ENCODE results near the gene MYO1D. TPM values are rescaled to one million over a fixed set of nuclear protein-coding genes. Genes with fewer than 3 reads are reported as not detected.
A peak's percentile ranks its signal among the peaks of the same experiment; 100 is the strongest.

The MYO1D gene
- total and polyA plus RNA-seq, 5 donors from 2014 or later, result 1.5 to 8.2 (median 2.7) TPM

- no peaks in the 10 kb centered on the region for H3K36me3 ChIP-seq (ENCODE audit: control insufficient read depth, insufficient read depth, low read length)
- peak overlapping the region in 1 of 3 donors; percentile 21 for H3K27ac Mint-ChIP-seq
- no peaks in the 10 kb centered on the region for H3K9me3 Mint-ChIP-seq
- peak overlapping the region in 1 of 4 donors; percentile 43 for H3K4me3 Mint-ChIP-seq
- H3K27ac ChIP-seq (ENCODE audit: insufficient read depth, low read length, poor library complexity, severe bottlenecking), result no peak overlapping the region
- H3K4me1 Mint-ChIP-seq, result peaks cover 0 to 7% (median 6%) of the 10 kb centered on the region in 4 donors
- H3K27me3 ChIP-seq (ENCODE audit: control insufficient read depth, insufficient read depth, low read length), result no peaks in the 10 kb centered on the region
- no peak overlapping the region for H3K4me3 ChIP-seq (ENCODE audit: low read depth, low read length)
- H3K27me3 Mint-ChIP-seq, result peaks cover 11% of the 10 kb centered on the region
- no peaks in the 10 kb centered on the region for H3K9me3 ChIP-seq (ENCODE audit: control insufficient read depth in 2 of 2, low read length in 2 of 2)
- DNase-seq, result no peak
- no peak for ATAC-seq (ENCODE audit: low read depth in 2 of 2)
- H3K4me1 ChIP-seq (ENCODE audit: control insufficient read depth, insufficient read depth, low read length, poor library complexity, severe bottlenecking), result peaks cover 4% of the 10 kb centered on the region
- no peaks in the 10 kb centered on the region for H3K36me3 Mint-ChIP-seq
Observed at GRCh38 chr17:32833526-32833925, 43.4 kb downstream of the MYO1D start.

- Mint-ChIP-seq H3K27me3 (peaks cover 12% of the 10 kb centered on the region), H3K36me3 (no peaks in the 10 kb centered on the region), H3K4me1 (peaks cover 0 to 8% (median 7%) of the 10 kb centered on the region in 4 donors), H3K9me3 (no peaks in the 10 kb centered on the region), H3K4me3 (no peak overlapping the region), H3K27ac (no peak overlapping the region)
- H3K36me3 ChIP-seq (ENCODE audit: control insufficient read depth, insufficient read depth, low read length), result no peaks in the 10 kb centered on the region
- no peak for ATAC-seq (ENCODE audit: low read depth in 2 of 2)
- no peaks in the 10 kb centered on the region for H3K9me3 ChIP-seq (ENCODE audit: control insufficient read depth in 2 of 2, low read length in 2 of 2)
- no peaks in the 10 kb centered on the region for H3K27me3 ChIP-seq (ENCODE audit: control insufficient read depth, insufficient read depth, low read length)
- H3K27ac ChIP-seq (ENCODE audit: insufficient read depth, low read length, poor library complexity, severe bottlenecking), result no peak overlapping the region
- peaks cover 7% of the 10 kb centered on the region for H3K4me1 ChIP-seq (ENCODE audit: control insufficient read depth, insufficient read depth, low read length, poor library complexity, severe bottlenecking)
- DNase-seq, result no peak
- H3K4me3 ChIP-seq (ENCODE audit: low read depth, low read length), result no peak overlapping the region
Observed at GRCh38 chr17:32833076-32833475, 43.8 kb downstream of the MYO1D start.

GRCh38 chr17:32831627-32832243, 45.2 kb downstream of the MYO1D start:
- no peak for ATAC-seq (ENCODE audit: low read depth in 2 of 2)
- no peaks in the 10 kb centered on the region for H3K36me3 ChIP-seq (ENCODE audit: control insufficient read depth, insufficient read depth, low read length)
- H3K27ac Mint-ChIP-seq, result no peak overlapping the region

GRCh38 chr17:32831223-32831622, 45.7 kb downstream of the MYO1D start:
- ATAC-seq (ENCODE audit: low read depth in 2 of 2) (no peak), DNase-seq (no peak)
- Mint-ChIP-seq H3K27ac (no peak overlapping the region), H3K9me3 (no peaks in the 10 kb centered on the region), H3K4me3 (no peak overlapping the region), H3K36me3 (no peaks in the 10 kb centered on the region), H3K27me3 (peaks cover 12% of the 10 kb centered on the region), H3K4me1 (peaks cover 0 to 13% (median 9%) of the 10 kb centered on the region in 4 donors)
- H3K4me3 ChIP-seq (ENCODE audit: low read depth, low read length), result no peak overlapping the region
- no peaks in the 10 kb centered on the region for H3K27me3 ChIP-seq (ENCODE audit: control insufficient read depth, insufficient read depth, low read length)
- H3K4me1 ChIP-seq (ENCODE audit: control insufficient read depth, insufficient read depth, low read length, poor library complexity, severe bottlenecking), result peaks cover 7% of the 10 kb centered on the region
- no peaks in the 10 kb centered on the region for H3K36me3 ChIP-seq (ENCODE audit: control insufficient read depth, insufficient read depth, low read length)
- H3K27ac ChIP-seq (ENCODE audit: insufficient read depth, low read length, poor library complexity, severe bottlenecking), result no peak overlapping the region
- H3K9me3 ChIP-seq (ENCODE audit: control insufficient read depth in 2 of 2, low read length in 2 of 2), result no peaks in the 10 kb centered on the region

More at GRCh38 chr17:32831627-32832243, 45.2 kb downstream of the MYO1D start:
- Histone ChIP-seq H3K27me3 (ENCODE audit: control insufficient read depth, insufficient read depth, low read length) (no peaks in the 10 kb centered on the region), H3K4me3 (ENCODE audit: low read depth, low read length) (no peak overlapping the region), H3K4me1 (ENCODE audit: control insufficient read depth, insufficient read depth, low read length, poor library complexity, severe bottlenecking) (peaks cover 7% of the 10 kb centered on the region), H3K9me3 (ENCODE audit: control insufficient read depth in 2 of 2, low read length in 2 of 2) (no peaks in the 10 kb centered on the region), H3K27ac (ENCODE audit: insufficient read depth, low read length, poor library complexity, severe bottlenecking) (no peak overlapping the region)
- no peak for DNase-seq
- H3K27me3 Mint-ChIP-seq, result peaks cover 12% of the 10 kb centered on the region
- H3K36me3 Mint-ChIP-seq, result no peaks in the 10 kb centered on the region
- H3K4me1 Mint-ChIP-seq, result peaks cover 0 to 13% (median 9%) of the 10 kb centered on the region in 4 donors
- H3K4me3 Mint-ChIP-seq, result no peak overlapping the region
- H3K9me3 Mint-ChIP-seq, result no peaks in the 10 kb centered on the region

- H3K4me1 Mint-ChIP-seq, result peaks cover 0 to 13% (median 10%) of the 10 kb centered on the region in 4 donors
Observed at GRCh38 chr17:32828822-32829221, 48.1 kb downstream of the MYO1D start.

GRCh38 chr17:32827227-32827626, 49.7 kb downstream of the MYO1D start:
- Mint-ChIP-seq H3K27me3 (peaks cover 34% of the 10 kb centered on the region), H3K27ac (no peak overlapping the region), H3K36me3 (no peaks in the 10 kb centered on the region), H3K4me3 (no peak overlapping the region), H3K4me1 (peaks cover 0 to 16% (median 10%) of the 10 kb centered on the region in 4 donors), H3K9me3 (no peaks in the 10 kb centered on the region)
- Histone ChIP-seq H3K27ac (ENCODE audit: insufficient read depth, low read length, poor library complexity, severe bottlenecking) (no peak overlapping the region), H3K4me3 (ENCODE audit: low read depth, low read length) (no peak overlapping the region), H3K9me3 (ENCODE audit: control insufficient read depth in 2 of 2, low read length in 2 of 2) (no peaks in the 10 kb centered on the region), H3K4me1 (ENCODE audit: control insufficient read depth, insufficient read depth, low read length, poor library complexity, severe bottlenecking) (peaks cover 7% of the 10 kb centered on the region), H3K27me3 (ENCODE audit: control insufficient read depth, insufficient read depth, low read length) (peaks cover 13% of the 10 kb centered on the region), H3K36me3 (ENCODE audit: control insufficient read depth, insufficient read depth, low read length) (no peaks in the 10 kb centered on the region)
- ATAC-seq (ENCODE audit: low read depth in 2 of 2), result no peak
- no peak for DNase-seq

More at GRCh38 chr17:32828822-32829221, 48.1 kb downstream of the MYO1D start:
- no peaks in the 10 kb centered on the region for H3K9me3 Mint-ChIP-seq
- H3K27me3 Mint-ChIP-seq, result peaks cover 28% of the 10 kb centered on the region
- ATAC-seq (ENCODE audit: low read depth in 2 of 2), result no peak
- no peaks in the 10 kb centered on the region for H3K36me3 ChIP-seq (ENCODE audit: control insufficient read depth, insufficient read depth, low read length)
- DNase-seq, result no peak
- no peak overlapping the region for H3K4me3 ChIP-seq (ENCODE audit: low read depth, low read length)
- H3K4me3 Mint-ChIP-seq, result no peak overlapping the region
- peak overlapping the region in 1 of 3 donors; percentile 59 for H3K27ac Mint-ChIP-seq
- peaks cover 6% of the 10 kb centered on the region for H3K27me3 ChIP-seq (ENCODE audit: control insufficient read depth, insufficient read depth, low read length)
- H3K36me3 Mint-ChIP-seq, result no peaks in the 10 kb centered on the region
- peaks cover 7% of the 10 kb centered on the region for H3K4me1 ChIP-seq (ENCODE audit: control insufficient read depth, insufficient read depth, low read length, poor library complexity, severe bottlenecking)
- no peaks in the 10 kb centered on the region for H3K9me3 ChIP-seq (ENCODE audit: control insufficient read depth in 2 of 2, low read length in 2 of 2)
- no peak overlapping the region for H3K27ac ChIP-seq (ENCODE audit: insufficient read depth, low read length, poor library complexity, severe bottlenecking)

GRCh38 chr17:32826076-32826475, 50.8 kb downstream of the MYO1D start:
- peaks cover 0 to 16% (median 10%) of the 10 kb centered on the region in 4 donors for H3K4me1 Mint-ChIP-seq
- Histone ChIP-seq H3K36me3 (ENCODE audit: control insufficient read depth, insufficient read depth, low read length) (no peaks in the 10 kb centered on the region), H3K27ac (ENCODE audit: insufficient read depth, low read length, poor library complexity, severe bottlenecking) (no peak overlapping the region), H3K9me3 (ENCODE audit: control insufficient read depth in 2 of 2, low read length in 2 of 2) (no peaks in the 10 kb centered on the region), H3K27me3 (ENCODE audit: control insufficient read depth, insufficient read depth, low read length) (peaks cover 13% of the 10 kb centered on the region), H3K4me1 (ENCODE audit: control insufficient read depth, insufficient read depth, low read length, poor library complexity, severe bottlenecking) (peaks cover 7% of the 10 kb centered on the region), H3K4me3 (ENCODE audit: low read depth, low read length) (no peak overlapping the region)
- DNase-seq, result no peak
- H3K36me3 Mint-ChIP-seq, result no peaks in the 10 kb centered on the region
- no peak overlapping the region for H3K27ac Mint-ChIP-seq
- ATAC-seq (ENCODE audit: low read depth in 2 of 2), result no peak
- peaks cover 40% of the 10 kb centered on the region for H3K27me3 Mint-ChIP-seq
- no peak overlapping the region for H3K4me3 Mint-ChIP-seq
- no peaks in the 10 kb centered on the region for H3K9me3 Mint-ChIP-seq

GRCh38 chr17:32824334-32824733, 52.6 kb downstream of the MYO1D start:
- H3K4me1 Mint-ChIP-seq, result peaks cover 0 to 18% (median 11%) of the 10 kb centered on the region in 4 donors
- peaks cover 40% of the 10 kb centered on the region for H3K27me3 Mint-ChIP-seq
- Histone ChIP-seq H3K27ac (ENCODE audit: insufficient read depth, low read length, poor library complexity, severe bottlenecking) (no peak overlapping the region), H3K9me3 (ENCODE audit: control insufficient read depth in 2 of 2, low read length in 2 of 2) (no peaks in the 10 kb centered on the region), H3K4me3 (ENCODE audit: low read depth, low read length) (no peak overlapping the region), H3K4me1 (ENCODE audit: control insufficient read depth, insufficient read depth, low read length, poor library complexity, severe bottlenecking) (peaks cover 7% of the 10 kb centered on the region), H3K27me3 (ENCODE audit: control insufficient read depth, insufficient read depth, low read length) (peaks cover 13% of the 10 kb centered on the region), H3K36me3 (ENCODE audit: control insufficient read depth, insufficient read depth, low read length) (no peaks in the 10 kb centered on the region)
- H3K27ac Mint-ChIP-seq, result no peak overlapping the region
- DNase-seq (no peak), ATAC-seq (ENCODE audit: low read depth in 2 of 2) (no peak)
- H3K4me3 Mint-ChIP-seq, result no peak overlapping the region
- H3K9me3 Mint-ChIP-seq, result no peaks in the 10 kb centered on the region
- H3K36me3 Mint-ChIP-seq, result no peaks in the 10 kb centered on the region
